GM12878 (cell line): ENCODE results near the gene ABHD14A. TPM values are rescaled to one million over a fixed set of nuclear protein-coding genes. Genes with fewer than 3 reads are reported as not detected.

Source experiments
- ATF7 ChIP-seq: fragments of 450-650 bp; IDR thresholded peaks from 2 replicates; pipeline ENCODE4 v1.6.1; 2016; ENCODE audit warnings: low read depth, mild to moderate bottlenecking
- BRCA1 ChIP-seq: IDR thresholded peaks from 2 replicates; pipeline ENCODE4 v1.6.1; 2011; ENCODE audit warnings: low read depth, low read length, improper control_type of control experiment
- DPF2 ChIP-seq: fragments of 450-650 bp; IDR thresholded peaks from 2 replicates; pipeline ENCODE4 v1.6.1; 2017; ENCODE audit warnings: mild to moderate bottlenecking
- EZH2 ChIP-seq: IDR thresholded peaks from 2 replicates; pipeline ENCODE4 v1.6.1; 2012; ENCODE audit warnings: low read depth, mild to moderate bottlenecking, control low read depth, inconsistent platforms, low read length, borderline replicate concordance; ENCODE audit not compliant: control insufficient read depth
- GABPA ChIP-seq: IDR thresholded peaks from 2 replicates; pipeline ENCODE4 v1.6.1; 2014; ENCODE audit warnings: antibody characterized with exemption, low read depth, mild to moderate bottlenecking, inconsistent platforms
- GATAD2B ChIP-seq: fragments of 450-650 bp; conservative IDR thresholded peaks from 2 replicates; pipeline ENCODE4 v1.6.1; 2017; ENCODE audit warnings: low read depth, mild to moderate bottlenecking, moderate library complexity
- IKZF2 ChIP-seq, 2 experiments: fragments of 450-650 bp; IDR thresholded peaks; 2 replicates each; pipeline ENCODE4 v1.6.1; 2017; ENCODE audit warnings: mild to moderate bottlenecking in 2 of 2, moderate library complexity in 2 of 2
- KDM1A ChIP-seq: fragments of 200-600 bp; sonication (generic); IDR thresholded peaks from 2 replicates; pipeline ENCODE4 v1.6.1; 2016; ENCODE audit warnings: borderline replicate concordance
- NFXL1 ChIP-seq: fragments of 450-650 bp; IDR thresholded peaks from 2 replicates; pipeline ENCODE4 v1.6.1; 2017; ENCODE audit warnings: antibody characterized with exemption, mild to moderate bottlenecking, borderline replicate concordance
- NR2F1 ChIP-seq: fragments of 450-650 bp; conservative IDR thresholded peaks from 2 replicates; pipeline ENCODE4 v1.6.1; 2017; ENCODE audit warnings: mild to moderate bottlenecking
- PAX5 ChIP-seq: IDR thresholded peaks from 2 replicates; pipeline ENCODE4 v1.6.1; 2011; ENCODE audit warnings: low read depth, low read length, borderline replicate concordance
- RCOR1 ChIP-seq: conservative IDR thresholded peaks from 2 replicates; pipeline ENCODE4 v1.6.1; 2012; ENCODE audit warnings: low read depth, low read length, improper control_type of control experiment
- RFX5 ChIP-seq: IDR thresholded peaks from 2 replicates; pipeline ENCODE4 v1.6.1; 2011; ENCODE audit warnings: low read depth, low read length, improper control_type of control experiment
- RUNX3 ChIP-seq: IDR thresholded peaks from 2 replicates; pipeline ENCODE4 v1.6.1; 2012; ENCODE audit warnings: low read length, inconsistent platforms
- SMC3 ChIP-seq: IDR thresholded peaks from 2 replicates; pipeline ENCODE4 v1.6.1; 2011; ENCODE audit warnings: low read length, improper control_type of control experiment, borderline replicate concordance
- YBX1 ChIP-seq: fragments of 450-650 bp; IDR thresholded peaks from 2 replicates; pipeline ENCODE4 v1.6.1; 2016; ENCODE audit warnings: antibody characterized with exemption
- polyA plus RNA-seq, 11 experiments: library from polyadenylated mRNA; depleted of rRNA in 4 of 11; unstranded in 6 of 11; stranded (reverse) in 5 of 11; fragments of >200 nt; fragmentation: Nextera tagmentation in 4 of 11; fragmentation: Illumina TruSeq in 1 of 11; extraction: Ambion mirVana in 4 of 11; extraction: Trizol in 1 of 11; gene quantifications; 1 replicate in 1 of 11; 2 replicates in 10 of 11; pipeline versions ENCODE4 v1.2.1 to v1.2.3, GENCODE V29; 2011 to 2016; ENCODE audit warnings: inconsistent platforms in 2 of 11, missing spikeins in 2 of 11, low read depth in 1 of 11
- total RNA-seq, 4 experiments: library from RNA; depleted of rRNA in 3 of 4; stranded (reverse); fragments of >200 nt in 3 of 4; fragmentation: Illumina TruSeq in 1 of 4; extraction: Trizol in 1 of 4; gene quantifications; 2 replicates each; pipeline versions ENCODE4 v1.2.1 to v1.2.3, GENCODE V29; 2013 to 2021
- TF ChIP-seq, protein P1 (sequence below): IDR thresholded peaks from 2 replicates; pipeline ENCODE4 v1.6.1; 2012; ENCODE audit warnings: improper control_type of control experiment, low read depth, low read length; ENCODE audit not compliant: insufficient replicate concordance
- TF ChIP-seq, protein P2 (sequence below): fragments of 450-650 bp; IDR thresholded peaks from 2 replicates; pipeline ENCODE4 v1.6.1; 2016; ENCODE audit warnings: mild to moderate bottlenecking
- TF ChIP-seq, protein P3 (sequence below): fragments of 450-650 bp; IDR thresholded peaks from 2 replicates; pipeline ENCODE4 v1.6.1; 2017; ENCODE audit warnings: mild to moderate bottlenecking, moderate library complexity

ABHD14A gene
- total and polyA plus RNA-seq, 10 of the 15 experiments (the other 5 are each of a cell fraction or from before 2014, with no cell fraction given) = 1.2 to 27.0 (median 7.9) TPM

DNA sequence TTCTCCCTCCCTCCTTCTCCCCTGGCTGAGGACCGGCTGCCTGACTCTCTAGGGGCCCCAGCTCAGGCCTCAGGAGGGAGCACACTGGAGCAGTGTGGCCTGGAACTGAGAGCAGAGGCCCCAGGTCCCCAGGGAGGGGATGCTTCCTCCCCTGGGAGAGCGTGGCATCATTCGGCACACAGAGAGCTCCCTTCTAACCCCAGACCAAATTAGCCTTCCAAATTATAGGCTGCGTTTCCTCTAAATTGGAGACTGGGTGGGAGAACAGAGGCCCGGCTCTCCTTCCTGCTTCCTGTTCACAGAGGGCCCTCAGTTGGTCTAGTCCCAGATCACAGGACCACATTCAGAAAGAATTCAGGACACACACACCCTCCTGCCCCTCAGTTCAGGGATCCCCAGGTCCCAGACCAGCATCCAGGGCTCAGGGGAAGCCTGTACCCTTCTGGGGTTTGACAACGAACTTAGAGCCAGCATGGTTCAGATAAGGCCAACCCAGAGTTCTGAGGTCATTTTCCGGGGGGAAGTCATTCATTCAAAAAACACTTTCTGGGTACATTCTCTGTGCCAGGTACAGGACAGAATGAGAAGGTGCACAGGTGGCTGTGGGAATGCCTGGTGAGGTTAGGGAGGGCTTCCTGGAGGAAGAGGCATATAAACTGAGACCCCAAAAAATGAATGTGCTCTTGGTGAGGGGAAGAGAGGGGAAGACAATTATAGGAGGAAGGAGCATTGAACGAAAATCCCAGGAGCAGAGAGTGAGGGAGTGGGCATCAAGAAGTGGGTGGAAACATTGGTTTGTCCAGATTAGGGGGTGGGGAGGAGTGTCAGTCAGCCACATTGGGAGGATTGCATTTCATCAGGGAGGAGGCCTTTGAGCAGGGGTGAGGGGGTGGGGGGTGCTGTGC lies 49.2 kb downstream of the ABHD14A start (continued):
- TF ChIP-seq, protein P1, sequence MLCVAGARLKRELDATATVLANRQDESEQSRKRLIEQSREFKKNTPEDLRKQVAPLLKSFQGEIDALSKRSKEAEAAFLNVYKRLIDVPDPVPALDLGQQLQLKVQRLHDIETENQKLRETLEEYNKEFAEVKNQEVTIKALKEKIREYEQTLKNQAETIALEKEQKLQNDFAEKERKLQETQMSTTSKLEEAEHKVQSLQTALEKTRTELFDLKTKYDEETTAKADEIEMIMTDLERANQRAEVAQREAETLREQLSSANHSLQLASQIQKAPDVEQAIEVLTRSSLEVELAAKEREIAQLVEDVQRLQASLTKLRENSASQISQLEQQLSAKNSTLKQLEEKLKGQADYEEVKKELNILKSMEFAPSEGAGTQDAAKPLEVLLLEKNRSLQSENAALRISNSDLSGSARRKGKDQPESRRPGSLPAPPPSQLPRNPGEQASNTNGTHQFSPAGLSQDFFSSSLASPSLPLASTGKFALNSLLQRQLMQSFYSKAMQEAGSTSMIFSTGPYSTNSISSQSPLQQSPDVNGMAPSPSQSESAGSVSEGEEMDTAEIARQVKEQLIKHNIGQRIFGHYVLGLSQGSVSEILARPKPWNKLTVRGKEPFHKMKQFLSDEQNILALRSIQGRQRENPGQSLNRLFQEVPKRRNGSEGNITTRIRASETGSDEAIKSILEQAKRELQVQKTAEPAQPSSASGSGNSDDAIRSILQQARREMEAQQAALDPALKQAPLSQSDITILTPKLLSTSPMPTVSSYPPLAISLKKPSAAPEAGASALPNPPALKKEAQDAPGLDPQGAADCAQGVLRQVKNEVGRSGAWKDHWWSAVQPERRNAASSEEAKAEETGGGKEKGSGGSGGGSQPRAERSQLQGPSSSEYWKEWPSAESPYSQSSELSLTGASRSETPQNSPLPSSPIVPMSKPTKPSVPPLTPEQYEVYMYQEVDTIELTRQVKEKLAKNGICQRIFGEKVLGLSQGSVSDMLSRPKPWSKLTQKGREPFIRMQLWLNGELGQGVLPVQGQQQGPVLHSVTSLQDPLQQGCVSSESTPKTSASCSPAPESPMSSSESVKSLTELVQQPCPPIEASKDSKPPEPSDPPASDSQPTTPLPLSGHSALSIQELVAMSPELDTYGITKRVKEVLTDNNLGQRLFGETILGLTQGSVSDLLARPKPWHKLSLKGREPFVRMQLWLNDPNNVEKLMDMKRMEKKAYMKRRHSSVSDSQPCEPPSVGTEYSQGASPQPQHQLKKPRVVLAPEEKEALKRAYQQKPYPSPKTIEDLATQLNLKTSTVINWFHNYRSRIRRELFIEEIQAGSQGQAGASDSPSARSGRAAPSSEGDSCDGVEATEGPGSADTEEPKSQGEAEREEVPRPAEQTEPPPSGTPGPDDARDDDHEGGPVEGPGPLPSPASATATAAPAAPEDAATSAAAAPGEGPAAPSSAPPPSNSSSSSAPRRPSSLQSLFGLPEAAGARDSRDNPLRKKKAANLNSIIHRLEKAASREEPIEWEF = peak; percentile 99
- peak; percentile 99 for TF ChIP-seq YBX1
- no peak for TF ChIP-seq GABPA
- TF ChIP-seq RFX5 = no peak
- TF ChIP-seq IKZF2 (IDR thresholded peaks at IDR 0.05) = peak; percentile 81 to 83
- TF ChIP-seq RCOR1 = 0 out of 2 replicates have a peak, but pooled peaks have one; percentile 47
- TF ChIP-seq ATF7 = peak; percentile 65
- peak; percentile 100 for TF ChIP-seq GATAD2B
- no peak for TF ChIP-seq KDM1A
- no peak for TF ChIP-seq EZH2
- TF ChIP-seq SMC3 = peak; percentile 22; the same call in 1 of the 2 replicates
- no peak for TF ChIP-seq DPF2
- peak; percentile 41; the same call in 1 of the 2 replicates for TF ChIP-seq RUNX3
- TF ChIP-seq, protein P2, sequence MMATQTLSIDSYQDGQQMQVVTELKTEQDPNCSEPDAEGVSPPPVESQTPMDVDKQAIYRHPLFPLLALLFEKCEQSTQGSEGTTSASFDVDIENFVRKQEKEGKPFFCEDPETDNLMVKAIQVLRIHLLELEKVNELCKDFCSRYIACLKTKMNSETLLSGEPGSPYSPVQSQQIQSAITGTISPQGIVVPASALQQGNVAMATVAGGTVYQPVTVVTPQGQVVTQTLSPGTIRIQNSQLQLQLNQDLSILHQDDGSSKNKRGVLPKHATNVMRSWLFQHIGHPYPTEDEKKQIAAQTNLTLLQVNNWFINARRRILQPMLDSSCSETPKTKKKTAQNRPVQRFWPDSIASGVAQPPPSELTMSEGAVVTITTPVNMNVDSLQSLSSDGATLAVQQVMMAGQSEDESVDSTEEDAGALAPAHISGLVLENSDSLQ = peak; percentile 49; the same call in 1 of the 2 replicates
- peak; percentile 75 for TF ChIP-seq NR2F1
- TF ChIP-seq, protein P3, sequence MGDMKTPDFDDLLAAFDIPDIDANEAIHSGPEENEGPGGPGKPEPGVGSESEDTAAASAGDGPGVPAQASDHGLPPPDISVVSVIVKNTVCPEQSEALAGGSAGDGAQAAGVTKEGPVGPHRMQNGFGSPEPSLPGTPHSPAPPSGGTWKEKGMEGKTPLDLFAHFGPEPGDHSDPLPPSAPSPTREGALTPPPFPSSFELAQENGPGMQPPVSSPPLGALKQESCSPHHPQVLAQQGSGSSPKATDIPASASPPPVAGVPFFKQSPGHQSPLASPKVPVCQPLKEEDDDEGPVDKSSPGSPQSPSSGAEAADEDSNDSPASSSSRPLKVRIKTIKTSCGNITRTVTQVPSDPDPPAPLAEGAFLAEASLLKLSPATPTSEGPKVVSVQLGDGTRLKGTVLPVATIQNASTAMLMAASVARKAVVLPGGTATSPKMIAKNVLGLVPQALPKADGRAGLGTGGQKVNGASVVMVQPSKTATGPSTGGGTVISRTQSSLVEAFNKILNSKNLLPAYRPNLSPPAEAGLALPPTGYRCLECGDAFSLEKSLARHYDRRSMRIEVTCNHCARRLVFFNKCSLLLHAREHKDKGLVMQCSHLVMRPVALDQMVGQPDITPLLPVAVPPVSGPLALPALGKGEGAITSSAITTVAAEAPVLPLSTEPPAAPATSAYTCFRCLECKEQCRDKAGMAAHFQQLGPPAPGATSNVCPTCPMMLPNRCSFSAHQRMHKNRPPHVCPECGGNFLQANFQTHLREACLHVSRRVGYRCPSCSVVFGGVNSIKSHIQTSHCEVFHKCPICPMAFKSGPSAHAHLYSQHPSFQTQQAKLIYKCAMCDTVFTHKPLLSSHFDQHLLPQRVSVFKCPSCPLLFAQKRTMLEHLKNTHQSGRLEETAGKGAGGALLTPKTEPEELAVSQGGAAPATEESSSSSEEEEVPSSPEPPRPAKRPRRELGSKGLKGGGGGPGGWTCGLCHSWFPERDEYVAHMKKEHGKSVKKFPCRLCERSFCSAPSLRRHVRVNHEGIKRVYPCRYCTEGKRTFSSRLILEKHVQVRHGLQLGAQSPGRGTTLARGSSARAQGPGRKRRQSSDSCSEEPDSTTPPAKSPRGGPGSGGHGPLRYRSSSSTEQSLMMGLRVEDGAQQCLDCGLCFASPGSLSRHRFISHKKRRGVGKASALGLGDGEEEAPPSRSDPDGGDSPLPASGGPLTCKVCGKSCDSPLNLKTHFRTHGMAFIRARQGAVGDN = peak; percentile 51
- no peak for TF ChIP-seq BRCA1
- TF ChIP-seq PAX5 = peak; percentile 42; the same call in 1 of the 2 replicates
- 0 out of 2 replicates have a peak, but pooled peaks have one; percentile 32 for TF ChIP-seq NFXL1
